Left lobe of liver (tissue), 2 donors: ENCODE data around the gene WDR27. TPM values are rescaled to one million over a fixed set of nuclear protein-coding genes. Genes with fewer than 3 reads are reported as not detected.

ENCODE experiments used
- ATAC-seq: fragments of 200-7000 bp; cut with Tn5 transposase; one replicate; pipeline ENCODE4 v1.9.1; 2020; ENCODE audit warnings: mild to moderate bottlenecking, moderate library complexity
- DNase-seq: peaks from one replicate; pipeline ENCODE4 v3.0.0-alpha.2; 2020; ENCODE audit warnings: low spot score
- total RNA-seq: library from RNA; stranded (reverse); gene quantifications from one replicate; pipeline ENCODE4 v1.2.1, GENCODE V29; 2021
- donor health status: DM: no; HTN: no; CAD: no; lungs with moderate emphysema.
- donor health status: DM: no; HTN: yes; CAD: no.

The WDR27 gene
- total RNA-seq, 1 donor from 2014 or later = 19.5 TPM

- ATAC-seq (no peak), DNase-seq (no peak)
Observed at GRCh38 chr6:169642455-169642854, 59.4 kb downstream of the WDR27 start.

- ATAC-seq = no peak
- DNase-seq = no peak
Observed at GRCh38 chr6:169641461-169642085, 60.3 kb downstream of the WDR27 start.

DNA sequence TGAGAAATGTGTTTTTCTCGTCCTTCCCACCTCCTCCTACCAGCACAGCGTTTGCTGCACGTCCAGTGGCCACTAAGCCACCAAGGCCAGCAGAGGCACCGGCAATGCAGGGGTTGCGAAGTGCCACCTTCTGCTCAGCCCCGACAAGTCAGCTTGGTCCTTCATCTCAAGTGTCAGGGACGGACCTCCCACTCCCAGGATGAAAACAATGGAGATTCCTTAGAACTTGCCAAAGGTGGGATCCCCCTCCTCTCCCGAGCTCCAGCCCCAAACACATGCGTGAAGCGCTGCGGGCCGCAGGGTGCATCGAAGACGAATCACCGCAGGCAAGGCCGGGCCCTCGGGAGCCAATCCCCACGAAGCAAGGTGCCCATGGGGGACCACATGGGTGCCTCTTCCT is 60.8 kb downstream of the WDR27 start:
- DNase-seq = no peak
- ATAC-seq = no peak

DNA sequence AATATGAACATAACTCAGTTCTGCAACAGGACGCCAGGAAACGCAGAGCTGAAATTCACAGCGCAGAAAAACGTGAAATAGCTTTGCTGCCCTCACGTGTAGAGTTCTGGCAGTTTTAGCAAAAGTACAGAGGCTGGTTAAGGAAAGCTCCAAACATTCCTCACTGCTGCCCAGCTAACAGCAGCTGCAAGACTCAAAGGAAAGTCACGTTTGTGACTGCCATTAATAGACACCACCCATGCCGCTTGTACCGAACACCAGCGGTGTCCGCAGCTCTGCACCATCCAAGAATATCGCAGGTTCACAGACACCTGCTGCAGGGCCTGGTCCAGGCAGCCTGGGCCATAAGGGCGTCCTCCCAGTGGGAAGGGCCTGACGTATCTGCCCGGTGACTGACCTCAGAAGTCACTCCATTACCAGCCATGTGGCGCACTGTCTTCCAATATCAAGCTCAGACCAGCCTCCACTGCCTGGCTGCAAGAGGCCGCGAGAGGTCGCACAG is 61.4 kb downstream of the WDR27 start:
- ATAC-seq (no peak), DNase-seq (no peak)

GRCh38 chr6:169639653-169640278 is 62.1 kb downstream of the WDR27 start:
- no peak for ATAC-seq
- no peak for DNase-seq

DNA sequence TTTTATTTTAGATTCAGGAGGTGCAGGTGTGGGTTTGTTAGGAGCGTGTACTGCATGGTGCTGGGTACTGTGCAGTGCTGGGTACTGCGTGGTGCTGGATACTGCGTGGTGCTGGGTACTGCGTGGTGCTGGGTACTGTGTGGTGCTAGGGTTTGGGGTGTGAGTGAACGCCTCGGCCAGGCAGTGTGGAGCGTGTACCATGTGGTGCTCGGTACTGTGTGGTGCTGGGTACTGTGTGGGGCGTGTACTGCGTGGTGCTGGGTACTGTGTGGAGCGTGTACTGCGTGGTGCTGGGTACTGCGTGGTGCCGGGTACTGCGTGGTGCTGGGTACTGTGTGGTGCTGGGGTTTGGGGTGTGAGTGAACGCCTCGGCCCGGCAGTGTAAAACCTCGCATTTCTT is 62.9 kb downstream of the WDR27 start:
- DNase-seq (no peak), ATAC-seq (no peak)

- no peak for DNase-seq
Observed at GRCh38 chr6:169638388-169638787, 63.4 kb downstream of the WDR27 start.

DNA sequence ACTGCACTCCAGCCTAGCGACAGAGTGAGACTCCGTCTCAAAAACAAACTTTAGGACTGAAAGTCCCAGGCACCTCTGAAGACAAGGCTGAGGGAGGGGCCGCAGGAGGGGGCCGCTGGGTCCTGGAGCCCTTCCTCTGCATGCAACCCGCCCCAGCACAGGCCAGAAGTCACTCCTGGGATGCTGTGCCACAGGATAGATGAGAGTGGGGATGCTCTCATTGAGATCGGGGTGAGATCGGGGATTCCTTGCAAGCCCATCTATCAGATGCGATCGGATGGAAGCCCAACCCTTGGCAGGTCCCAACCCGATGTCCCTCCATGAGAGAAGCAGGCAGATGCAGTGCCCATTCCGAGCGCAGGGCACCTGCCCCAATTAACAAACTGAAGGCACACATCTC is 66.5 kb downstream of the WDR27 start:
- ATAC-seq = no peak

More at GRCh38 chr6:169638388-169638787, 63.4 kb downstream of the WDR27 start:
- no peak for ATAC-seq

DNA sequence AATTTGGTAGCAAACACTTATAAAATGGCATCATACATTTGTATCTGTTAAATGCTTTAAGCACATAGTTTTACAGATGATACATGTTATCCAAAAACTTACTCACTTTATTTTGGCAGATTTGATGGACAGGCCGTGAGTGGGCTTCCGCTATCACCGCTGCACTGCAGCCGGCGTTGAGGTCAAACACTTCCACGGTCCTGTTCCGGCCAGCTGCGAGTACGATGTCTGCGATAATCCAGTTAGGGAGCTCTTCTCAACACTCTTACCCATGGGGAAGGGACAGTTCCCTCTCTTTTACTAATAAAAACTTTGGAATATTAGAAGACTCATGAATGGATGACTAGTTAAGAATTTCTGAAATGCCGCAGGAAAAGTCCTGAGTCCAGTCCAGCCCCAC is 69.0 kb downstream of the WDR27 start:
- DNase-seq (no peak), ATAC-seq (no peak)

More for the DNA sequence above, 66.5 kb downstream of the WDR27 start:
- DNase-seq = no peak

GRCh38 chr6:169629256-169629655 is 72.6 kb downstream of the WDR27 start:
- ATAC-seq = no peak
- no peak for DNase-seq

DNA sequence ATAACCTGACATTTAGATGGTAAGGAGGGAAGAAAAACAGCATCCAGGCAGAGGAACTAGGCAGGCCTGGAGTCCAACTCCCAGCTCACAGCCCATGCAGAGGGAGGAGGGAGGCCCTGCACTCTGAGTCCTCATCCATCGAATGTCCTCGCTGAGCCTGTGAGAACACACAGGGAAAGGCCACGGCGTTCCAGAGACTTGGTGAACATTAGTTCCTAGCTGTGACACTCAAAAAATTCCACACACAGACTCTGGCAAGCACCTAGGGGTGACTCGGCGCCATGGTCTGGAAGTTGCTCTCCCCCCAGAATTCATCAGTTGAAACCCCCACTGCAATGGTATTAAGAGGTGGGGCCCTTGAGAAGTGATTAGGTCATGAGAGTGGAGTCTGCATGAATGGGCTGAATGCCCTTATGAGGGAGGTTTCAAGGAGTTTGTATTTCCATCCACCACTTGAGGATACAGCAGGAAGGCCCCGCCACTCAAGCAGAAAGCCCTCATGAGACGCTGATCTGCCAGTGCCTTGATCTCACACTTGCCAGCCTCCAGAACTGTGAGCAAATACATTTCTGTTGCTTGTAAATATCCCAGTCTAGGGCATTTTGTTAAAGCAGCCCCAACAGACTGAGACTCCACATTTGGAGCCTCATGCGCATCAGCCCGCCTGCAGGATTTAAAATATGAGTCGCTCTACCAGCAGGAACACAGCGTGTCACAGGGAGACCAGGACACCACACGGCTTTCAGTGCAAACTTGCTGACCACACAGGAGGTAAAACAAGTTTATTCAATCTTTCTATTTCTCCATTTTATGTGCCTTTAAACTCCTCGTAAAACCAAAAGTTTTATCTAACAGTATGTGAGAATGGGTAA is 73.9 kb downstream of the WDR27 start:
- DNase-seq (no peak), ATAC-seq (no peak)

DNA sequence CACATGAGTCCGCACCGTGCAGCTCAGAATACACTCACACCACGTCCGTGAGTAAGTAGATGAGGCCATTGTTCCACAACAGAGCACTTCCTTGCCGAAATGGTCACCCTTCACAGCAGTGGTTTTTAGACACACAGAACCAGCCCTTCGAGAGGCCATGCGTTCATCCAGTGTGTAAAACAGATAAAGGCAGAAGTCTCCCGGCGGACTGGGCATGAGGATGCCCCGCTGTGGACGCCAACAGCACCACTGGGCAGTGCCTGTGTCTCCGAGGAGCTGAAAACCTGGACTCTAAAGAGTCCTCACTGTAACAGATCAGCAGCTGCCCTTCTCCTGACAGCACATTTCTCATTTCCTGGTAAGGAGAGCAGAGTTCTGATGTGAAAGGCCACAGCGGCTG is 75.2 kb downstream of the WDR27 start:
- ATAC-seq (no peak), DNase-seq (no peak)

- ATAC-seq (no peak), DNase-seq (no peak)
Observed at GRCh38 chr6:169626169-169626568, 75.7 kb downstream of the WDR27 start.

DNA sequence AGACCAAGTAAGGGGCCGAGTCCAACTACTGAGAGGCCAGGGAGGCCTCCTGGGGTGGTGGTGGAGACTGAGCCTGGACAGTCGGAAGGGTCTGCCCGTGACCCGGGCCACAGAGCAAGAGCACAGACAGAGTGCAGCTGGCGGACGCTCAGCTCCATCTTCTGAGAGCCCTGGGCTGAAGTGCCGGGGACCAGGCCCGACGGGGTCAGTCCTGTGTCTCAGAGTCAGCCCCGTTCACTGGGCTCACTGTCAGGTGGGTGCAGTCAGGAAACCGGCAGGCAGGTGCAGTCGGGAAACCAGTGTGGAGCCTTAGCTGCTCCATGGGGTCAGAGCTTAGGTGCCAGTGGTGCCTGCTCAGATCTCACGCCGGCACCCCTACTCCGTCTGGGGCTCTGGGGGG is 76.5 kb downstream of the WDR27 start:
- ATAC-seq (no peak), DNase-seq (no peak)

DNA sequence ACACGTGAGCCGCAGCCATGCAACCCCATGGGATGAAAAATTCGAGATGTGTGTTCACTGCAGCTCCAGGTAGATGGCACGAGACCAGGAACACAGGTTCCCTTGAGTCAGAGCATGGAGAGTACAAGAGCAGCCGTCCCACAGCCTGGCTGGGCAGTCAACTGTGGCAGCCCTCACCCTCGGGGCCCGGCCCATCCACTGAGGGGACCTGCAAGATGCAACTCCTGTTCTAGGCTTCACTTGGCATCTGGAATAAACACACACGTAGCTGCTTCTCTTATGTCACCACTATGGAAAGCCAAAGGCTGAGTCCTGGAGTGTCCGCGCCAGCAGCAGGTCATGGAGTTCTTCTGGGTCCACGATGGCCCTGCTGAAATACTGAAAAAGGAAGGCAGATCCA is 77.0 kb downstream of the WDR27 start:
- no peak for DNase-seq
- no peak for ATAC-seq

GRCh38 chr6:169623975-169624374 is 77.9 kb downstream of the WDR27 start:
- no peak for DNase-seq
- ATAC-seq = no peak

- no peak for DNase-seq
- no peak for ATAC-seq
Observed at GRCh38 chr6:169623343-169623742, 78.5 kb downstream of the WDR27 start.

GRCh38 chr6:169622618-169623017 is 79.2 kb downstream of the WDR27 start:
- ATAC-seq (no peak), DNase-seq (no peak)

DNA sequence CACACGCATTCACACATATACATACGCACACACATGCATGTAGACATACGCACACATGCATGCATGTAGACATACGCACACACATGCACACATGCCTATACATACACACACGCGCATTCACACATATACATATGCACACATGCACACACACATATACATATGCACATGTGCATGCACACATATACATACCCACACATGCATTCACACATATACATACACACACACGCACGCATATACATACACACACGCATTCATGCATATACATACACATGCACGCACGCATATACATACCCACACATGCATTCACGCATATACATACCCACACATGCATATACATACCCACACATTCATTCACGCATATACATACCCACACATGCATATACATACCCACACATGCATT is 80.5 kb downstream of the WDR27 start:
- no peak for DNase-seq
- ATAC-seq = no peak

DNA sequence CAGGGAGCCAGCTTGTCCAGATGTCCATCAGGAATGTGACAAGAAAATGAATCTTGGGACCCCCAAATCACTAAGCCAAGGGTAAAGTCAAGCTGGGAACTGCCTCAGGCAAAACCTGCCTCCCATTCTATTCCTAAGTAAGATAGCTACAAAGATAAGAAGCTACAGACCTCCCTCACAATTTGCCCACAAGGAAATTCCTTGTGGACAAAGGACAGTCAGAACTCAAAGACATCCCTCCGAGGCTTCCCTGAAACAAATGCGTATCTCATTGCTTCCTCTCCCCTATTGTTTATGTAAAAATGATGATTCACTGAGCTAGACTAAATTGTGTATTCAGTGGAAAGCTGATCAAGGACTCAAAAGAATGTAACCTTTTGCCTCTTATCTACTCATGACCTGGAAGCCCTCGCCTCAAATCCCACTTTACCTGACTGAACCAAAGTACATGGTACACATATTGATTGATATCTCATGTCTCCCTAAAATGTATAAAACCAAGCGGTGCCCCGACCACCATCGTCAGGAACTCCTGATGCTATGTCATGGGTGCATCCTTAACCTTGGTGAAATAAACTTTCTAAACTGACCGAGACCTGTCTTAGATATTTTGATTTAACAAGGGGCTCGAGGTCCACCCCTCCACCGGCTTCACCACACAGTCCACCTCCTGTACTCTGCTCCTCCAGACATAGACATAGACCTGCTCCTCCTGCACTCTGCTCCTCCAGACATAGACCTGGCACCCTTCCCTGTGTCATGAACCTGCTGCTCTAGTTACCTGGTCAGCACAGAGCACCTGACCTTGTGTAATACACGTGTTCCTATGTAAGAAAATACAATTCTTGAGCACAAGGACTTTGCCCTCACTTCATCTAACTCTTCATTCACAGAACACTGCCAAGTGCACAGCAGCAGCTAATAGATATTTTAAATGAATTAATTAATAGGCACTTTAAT is 81.4 kb downstream of the WDR27 start:
- ATAC-seq = no peak
- DNase-seq = no peak

GRCh38 chr6:169619650-169620049 is 82.2 kb downstream of the WDR27 start:
- ATAC-seq = no peak
- DNase-seq = no peak
